ENCODE results near the gene WDR37.
"Not testable (repeated sequence)": the region's sequence is repeated elsewhere in the genome, so short reads cannot be mapped to it uniquely, and the experiment has no call there.

WDR37 gene

DNA sequence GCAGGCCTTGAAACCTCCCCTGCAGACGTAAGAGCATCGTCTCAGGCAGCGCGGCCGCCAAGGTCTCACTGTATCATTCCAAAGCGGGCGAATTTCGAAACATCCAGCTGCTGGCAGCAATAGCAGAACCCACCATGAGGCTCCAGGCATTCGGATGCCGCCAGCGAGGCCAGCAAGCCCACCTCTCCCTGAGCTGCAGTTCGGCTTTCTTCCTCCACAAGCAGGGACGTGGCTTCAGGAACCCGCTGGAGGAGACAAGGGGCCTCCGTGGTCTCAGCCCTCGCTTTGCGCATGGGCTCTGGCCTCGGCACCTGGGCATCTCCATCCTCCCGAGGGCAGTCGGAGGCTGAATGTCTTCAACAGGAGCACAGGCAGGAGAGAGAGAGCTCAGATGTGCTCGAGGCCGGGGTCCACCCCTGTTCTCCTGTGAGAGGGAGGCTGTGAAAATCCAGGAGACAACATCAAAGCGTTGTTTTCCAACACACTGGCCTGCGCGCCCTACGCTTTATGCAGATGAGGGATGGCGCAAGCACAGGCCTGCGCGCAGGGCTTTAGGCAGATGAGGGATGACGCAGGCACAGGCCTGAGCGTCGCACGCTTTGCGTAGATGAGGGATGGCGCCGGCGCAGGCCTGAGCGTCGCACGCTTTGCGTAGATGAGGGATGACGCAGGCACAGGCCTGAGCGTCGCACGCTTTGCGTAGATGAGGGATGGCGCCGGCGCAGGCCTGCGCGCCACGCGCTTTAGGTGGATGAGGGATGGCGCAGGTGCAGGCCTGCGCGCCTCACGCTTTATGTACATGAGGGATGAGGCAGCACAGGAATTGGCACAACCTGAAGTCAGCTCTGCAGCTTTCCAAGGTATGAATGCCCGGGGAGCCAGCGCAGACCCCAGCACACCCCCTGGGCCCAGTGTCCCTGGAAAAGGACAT lies 103.2 kb downstream of the WDR37 start:
- H2AFZ ChIP-seq (ENCODE audit: low read length, unreplicated experiment): no peak overlapping the region

GRCh38 chr10:1160561-1161314 lies 104.6 kb downstream of the WDR37 start:
- Histone ChIP-seq H3K27me3 (ENCODE audit: insufficient read depth, low read length) (0 out of 2 replicates have a peak, but pooled peaks cover 5% of the 10 kb centered on the region), H3K36me3 (ENCODE audit: insufficient read depth, low read length) (no peaks in the 10 kb centered on the region), H3K79me2 (ENCODE audit: control insufficient read depth, insufficient read depth, low read length, unreplicated experiment) (no peaks in the 10 kb centered on the region), H3K4me1 (ENCODE audit: control insufficient read depth, insufficient read depth, low read length, unreplicated experiment) (no peaks in the 10 kb centered on the region), H3K4me3 (ENCODE audit: low read depth, low read length) (no peak overlapping the region), H2AFZ (ENCODE audit: low read length, unreplicated experiment) (no peak overlapping the region), H3K27ac (ENCODE audit: low read depth, low read length) (no peak overlapping the region)

More for the DNA sequence above, 103.2 kb downstream of the WDR37 start:
- Histone ChIP-seq H3K27me3 (ENCODE audit: insufficient read depth, low read length) (peaks cover 15% of the 10 kb centered on the region), H3K79me2 (ENCODE audit: control insufficient read depth, insufficient read depth, low read length, unreplicated experiment) (no peaks in the 10 kb centered on the region), H3K4me3 (ENCODE audit: low read depth, low read length) (no peak overlapping the region), H3K36me3 (ENCODE audit: insufficient read depth, low read length) (no peaks in the 10 kb centered on the region), H3K4me1 (ENCODE audit: control insufficient read depth, insufficient read depth, low read length, unreplicated experiment) (no peaks in the 10 kb centered on the region), H3K27ac (ENCODE audit: low read depth, low read length) (no peak overlapping the region)

DNA sequence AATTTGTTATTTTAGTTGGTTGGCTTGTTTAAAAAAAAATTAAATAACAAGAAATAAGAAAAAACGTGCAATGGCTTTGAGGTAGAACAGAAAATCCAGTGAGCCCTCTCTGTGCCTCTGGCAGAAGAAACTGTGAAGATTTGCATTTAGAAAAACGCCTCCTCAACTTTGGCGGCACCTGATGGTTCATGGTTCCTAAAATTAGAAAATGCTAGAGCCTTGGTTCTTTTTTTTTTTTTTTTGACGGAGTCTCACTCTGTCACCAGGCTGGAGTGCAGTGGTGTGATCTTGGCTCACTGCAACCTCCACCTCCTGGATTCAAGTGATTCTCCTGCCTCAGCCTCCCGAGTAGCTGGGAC lies 105.1 kb downstream of the WDR37 start:
- not testable (repeated sequence) for H3K4me1 ChIP-seq (ENCODE audit: control insufficient read depth, insufficient read depth, low read length, unreplicated experiment); H3K36me3 ChIP-seq (ENCODE audit: insufficient read depth, low read length); H3K27ac ChIP-seq (ENCODE audit: low read depth, low read length); H3K4me3 ChIP-seq (ENCODE audit: low read depth, low read length); H3K27me3 ChIP-seq (ENCODE audit: insufficient read depth, low read length); H2AFZ ChIP-seq (ENCODE audit: low read length, unreplicated experiment); H3K79me2 ChIP-seq (ENCODE audit: control insufficient read depth, insufficient read depth, low read length, unreplicated experiment)

GRCh38 chr10:1162481-1163203 lies 106.5 kb downstream of the WDR37 start:
- H3K4me3 ChIP-seq (ENCODE audit: low read depth, low read length): no peak overlapping the region
- H3K36me3 ChIP-seq (ENCODE audit: insufficient read depth, low read length): no peaks in the 10 kb centered on the region
- H3K27me3 ChIP-seq (ENCODE audit: insufficient read depth, low read length): peaks cover 6% of the 10 kb centered on the region; the same call in 1 of the 2 replicates
- no peaks in the 10 kb centered on the region for H3K79me2 ChIP-seq (ENCODE audit: control insufficient read depth, insufficient read depth, low read length, unreplicated experiment)
- H3K4me1 ChIP-seq (ENCODE audit: control insufficient read depth, insufficient read depth, low read length, unreplicated experiment): no peaks in the 10 kb centered on the region
- H3K27ac ChIP-seq (ENCODE audit: low read depth, low read length): no peak overlapping the region
- no peak overlapping the region for H2AFZ ChIP-seq (ENCODE audit: low read length, unreplicated experiment)

GRCh38 chr10:1163204-1163660 lies 107.0 kb downstream of the WDR37 start:
- no peak overlapping the region for H2AFZ ChIP-seq (ENCODE audit: low read length, unreplicated experiment)
- H3K79me2 ChIP-seq (ENCODE audit: control insufficient read depth, insufficient read depth, low read length, unreplicated experiment): no peaks in the 10 kb centered on the region
- no peak overlapping the region for H3K4me3 ChIP-seq (ENCODE audit: low read depth, low read length)
- H3K27me3 ChIP-seq (ENCODE audit: insufficient read depth, low read length): peaks cover 4% of the 10 kb centered on the region; the same call in 1 of the 2 replicates
- no peaks in the 10 kb centered on the region for H3K4me1 ChIP-seq (ENCODE audit: control insufficient read depth, insufficient read depth, low read length, unreplicated experiment)
- H3K36me3 ChIP-seq (ENCODE audit: insufficient read depth, low read length): no peaks in the 10 kb centered on the region
- H3K27ac ChIP-seq (ENCODE audit: low read depth, low read length): no peak overlapping the region

- no peaks in the 10 kb centered on the region for H3K36me3 ChIP-seq (ENCODE audit: insufficient read depth, low read length)
- no peaks in the 10 kb centered on the region for H3K79me2 ChIP-seq (ENCODE audit: control insufficient read depth, insufficient read depth, low read length, unreplicated experiment)
- H3K27me3 ChIP-seq (ENCODE audit: insufficient read depth, low read length): peaks cover 4% of the 10 kb centered on the region; the same call in 1 of the 2 replicates
- no peaks in the 10 kb centered on the region for H3K4me1 ChIP-seq (ENCODE audit: control insufficient read depth, insufficient read depth, low read length, unreplicated experiment)
- no peak overlapping the region for H3K27ac ChIP-seq (ENCODE audit: low read depth, low read length)
- no peak overlapping the region for H2AFZ ChIP-seq (ENCODE audit: low read length, unreplicated experiment)
- H3K4me3 ChIP-seq (ENCODE audit: low read depth, low read length): no peak overlapping the region
Measured at GRCh38 chr10:1163831-1164230, 107.6 kb downstream of the WDR37 start.

DNA sequence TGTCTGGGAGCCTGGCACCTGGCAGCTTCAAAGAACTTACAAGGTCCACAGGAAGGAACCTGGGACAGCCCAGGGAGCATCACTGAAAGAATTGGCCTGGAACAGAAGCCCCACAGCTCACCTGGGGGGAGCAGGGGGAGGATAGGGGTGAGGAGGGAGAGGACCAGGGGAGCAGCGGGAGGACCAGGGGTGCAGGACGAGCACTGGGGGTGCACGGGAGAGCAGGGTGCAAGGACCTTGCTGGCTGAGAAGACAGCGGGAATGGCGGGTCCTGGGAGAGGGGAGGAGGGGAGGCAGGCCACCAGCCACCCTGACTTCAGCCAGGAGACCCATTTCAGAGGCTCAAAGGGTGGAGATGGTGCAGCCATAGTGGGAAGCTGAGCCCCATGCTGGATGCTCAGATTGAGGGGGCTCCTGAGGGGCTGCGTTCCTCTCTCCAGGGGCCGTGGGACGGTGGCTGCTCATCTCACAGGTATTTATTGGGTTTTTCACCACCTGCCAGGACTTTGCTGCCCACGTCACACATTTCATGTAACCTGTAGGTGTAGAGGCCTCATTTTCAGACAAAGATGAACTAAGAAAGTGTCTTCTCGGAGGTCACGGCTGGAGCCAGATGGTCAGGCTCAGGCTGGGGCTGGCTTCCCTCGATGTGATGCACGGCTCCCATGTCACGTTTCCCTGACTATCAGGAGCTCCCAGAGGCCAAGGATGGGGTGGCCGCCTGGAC lies 110.1 kb downstream of the WDR37 start:
- H2AFZ ChIP-seq (ENCODE audit: low read length, unreplicated experiment): no peak overlapping the region
- no peaks in the 10 kb centered on the region for H3K4me1 ChIP-seq (ENCODE audit: control insufficient read depth, insufficient read depth, low read length, unreplicated experiment)
- peaks cover 4% of the 10 kb centered on the region; the same call in 1 of the 2 replicates for H3K27me3 ChIP-seq (ENCODE audit: insufficient read depth, low read length)
- H3K36me3 ChIP-seq (ENCODE audit: insufficient read depth, low read length): no peaks in the 10 kb centered on the region
- no peak overlapping the region for H3K4me3 ChIP-seq (ENCODE audit: low read depth, low read length)
- no peaks in the 10 kb centered on the region for H3K79me2 ChIP-seq (ENCODE audit: control insufficient read depth, insufficient read depth, low read length, unreplicated experiment)
- H3K27ac ChIP-seq (ENCODE audit: low read depth, low read length): no peak overlapping the region

DNA sequence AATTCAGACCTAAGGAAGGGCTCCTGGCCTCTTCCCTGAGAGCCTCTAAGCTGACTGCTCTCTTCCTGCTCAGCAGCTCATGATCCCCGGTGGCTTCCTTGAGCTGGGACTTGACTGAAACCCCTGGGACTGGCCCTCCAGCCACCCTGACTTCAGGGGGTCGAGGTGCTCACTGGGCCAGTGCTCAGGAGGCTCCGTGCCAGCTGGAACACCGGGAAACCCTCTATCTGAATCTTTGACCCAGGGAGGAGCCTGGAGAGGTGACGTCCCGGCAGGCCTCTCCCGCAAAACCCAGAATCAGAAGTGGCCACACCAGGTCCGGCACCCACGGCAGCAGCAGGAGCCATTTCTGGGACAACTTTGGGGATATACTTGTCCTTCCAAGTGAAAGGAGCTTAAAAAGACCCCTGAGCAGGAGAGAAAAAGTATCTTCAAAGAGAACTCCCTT lies 110.7 kb downstream of the WDR37 start:
- Histone ChIP-seq H3K27ac (ENCODE audit: low read depth, low read length) (no peak overlapping the region), H3K4me3 (ENCODE audit: low read depth, low read length) (no peak overlapping the region), H3K27me3 (ENCODE audit: insufficient read depth, low read length) (peaks cover 4% of the 10 kb centered on the region; the same call in 1 of the 2 replicates), H2AFZ (ENCODE audit: low read length, unreplicated experiment) (no peak overlapping the region), H3K79me2 (ENCODE audit: control insufficient read depth, insufficient read depth, low read length, unreplicated experiment) (no peaks in the 10 kb centered on the region), H3K4me1 (ENCODE audit: control insufficient read depth, insufficient read depth, low read length, unreplicated experiment) (no peaks in the 10 kb centered on the region), H3K36me3 (ENCODE audit: insufficient read depth, low read length) (no peaks in the 10 kb centered on the region)

DNA sequence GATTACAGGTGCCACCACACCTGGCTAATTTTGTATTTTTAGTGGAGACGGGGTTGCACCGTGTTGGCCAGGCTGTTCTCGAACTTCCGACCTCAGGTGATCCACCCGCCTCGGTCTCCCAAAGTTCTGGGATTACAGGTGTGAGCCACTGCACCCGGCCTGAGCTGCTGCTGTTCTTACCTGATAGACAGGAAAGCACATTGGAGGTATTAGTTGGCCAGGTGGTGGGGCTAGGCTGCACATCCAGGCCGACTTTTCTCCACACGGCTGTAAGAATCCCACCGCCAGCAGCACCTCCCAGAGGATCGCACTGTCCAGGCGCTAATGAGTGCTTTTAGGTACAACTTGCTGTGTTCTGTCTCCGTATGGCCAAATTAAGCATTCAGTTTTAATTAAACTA lies 112.6 kb downstream of the WDR37 start:
- Histone ChIP-seq H3K79me2 (ENCODE audit: control insufficient read depth, insufficient read depth, low read length, unreplicated experiment) (no peaks in the 10 kb centered on the region), H3K27ac (ENCODE audit: low read depth, low read length) (no peak overlapping the region), H3K4me1 (ENCODE audit: control insufficient read depth, insufficient read depth, low read length, unreplicated experiment) (no peaks in the 10 kb centered on the region), H3K36me3 (ENCODE audit: insufficient read depth, low read length) (no peaks in the 10 kb centered on the region), H3K27me3 (ENCODE audit: insufficient read depth, low read length) (peaks cover 4% of the 10 kb centered on the region; the same call in 1 of the 2 replicates), H2AFZ (ENCODE audit: low read length, unreplicated experiment) (no peak overlapping the region), H3K4me3 (ENCODE audit: low read depth, low read length) (no peak overlapping the region)

Measured in ACC112 (cell line).